Measurements from ENCODE around the gene CD81. TPM values are rescaled to one million over a fixed set of nuclear protein-coding genes. Genes with fewer than 3 reads are reported as not detected.

Gene CD81
- total and polyA plus RNA-seq, 2 experiments from 2014 or later: 88.6 to 290 TPM

DNA sequence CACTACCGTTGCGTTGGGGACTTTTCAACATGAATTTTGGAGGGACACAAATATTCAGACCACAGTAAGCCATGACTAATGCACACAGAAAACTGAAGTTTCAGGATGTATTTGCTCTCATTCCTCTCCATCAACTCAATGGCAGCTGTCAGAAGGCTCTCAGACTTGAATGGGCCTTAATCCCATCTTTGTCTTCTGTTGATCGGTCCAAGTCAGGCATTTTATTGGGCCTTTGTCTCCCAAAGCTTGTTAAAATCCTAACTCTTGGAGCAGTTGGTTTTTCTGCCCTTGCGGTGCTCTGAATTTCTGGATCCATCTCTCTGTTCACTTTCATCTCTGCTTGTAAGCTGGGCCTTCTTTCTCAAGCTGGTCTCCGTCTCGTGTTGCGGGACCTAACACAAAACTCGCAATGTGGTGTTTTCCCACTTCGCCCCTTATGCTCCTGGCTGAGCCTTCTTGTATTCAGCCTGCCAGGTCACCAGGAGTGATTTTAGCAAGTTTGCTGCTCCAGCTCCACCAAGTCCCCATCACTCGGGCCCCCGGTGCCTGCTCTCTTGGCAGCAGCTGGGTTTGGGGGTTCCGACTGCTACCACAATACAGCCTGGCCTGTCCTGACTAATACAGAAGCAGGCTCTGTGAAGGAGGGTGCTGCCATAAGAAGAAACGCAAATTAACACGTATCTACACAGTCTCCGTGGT is 48.3 kb upstream of the CD81 start:
- no peak for ATAC-seq
- no peak overlapping the region for H3K4me2 ChIP-seq

DNA sequence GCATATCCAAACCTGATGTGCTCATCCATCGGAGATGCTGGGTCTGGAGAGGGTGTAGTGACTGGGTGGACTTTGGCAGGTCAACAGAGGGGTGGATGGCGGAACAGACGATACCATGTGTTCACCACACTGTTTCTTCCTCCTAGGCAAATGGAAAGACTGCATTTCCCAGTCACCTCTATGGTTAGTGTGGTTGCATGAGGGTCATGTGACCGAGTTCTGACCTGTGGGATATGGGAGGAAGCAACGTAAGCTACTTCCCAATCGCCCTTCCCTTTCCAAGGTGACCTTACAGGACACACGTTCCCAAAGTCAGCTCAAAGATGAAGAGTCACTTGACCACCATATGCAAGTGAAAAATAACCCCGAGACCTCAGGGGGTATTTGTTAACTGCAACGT is 47.6 kb upstream of the CD81 start:
- Histone ChIP-seq H3K36me3 (ENCODE audit: insufficient read depth) (no peaks in the 10 kb centered on the region; the same call in 1 of the 2 replicates), H3F3A (replicated peaks; ENCODE audit: low read depth) (no peaks in the 10 kb centered on the region), H4K20me1 (replicated peaks; ENCODE audit: insufficient read depth) (no peaks in the 10 kb centered on the region), H2AFZ (no peak overlapping the region), H3K4me1 (ENCODE audit: insufficient read depth) (no peaks in the 10 kb centered on the region), H3K27me3 (ENCODE audit: insufficient read depth) (no peaks in the 10 kb centered on the region), H3K4me3 (no peak overlapping the region), H3K9me2 (ENCODE audit: insufficient read depth) (no peaks in the 10 kb centered on the region), H3K4me2 (no peak overlapping the region), H3K79me2 (replicated peaks; ENCODE audit: insufficient read depth) (no peaks in the 10 kb centered on the region), H3K27ac (ENCODE audit: low read depth) (no peak overlapping the region)
- Mint-ChIP-seq H3K9me3 (peaks cover 15% of the 10 kb centered on the region), H3K4me3 (no peak overlapping the region), H3K27me3 (ENCODE audit: insufficient read depth, low read depth, poor library complexity) (peaks cover 5% of the 10 kb centered on the region), H3K4me1 (no peaks in the 10 kb centered on the region), H3K36me3 (ENCODE audit: low read depth) (peaks cover 9% of the 10 kb centered on the region; the same call in 2 of the 3 replicates), H3K27ac (no peak overlapping the region)
- ATAC-seq (no peak), DNase-seq (ENCODE audit: low spot score) (no peak)
- TF ChIP-seq, protein P1, sequence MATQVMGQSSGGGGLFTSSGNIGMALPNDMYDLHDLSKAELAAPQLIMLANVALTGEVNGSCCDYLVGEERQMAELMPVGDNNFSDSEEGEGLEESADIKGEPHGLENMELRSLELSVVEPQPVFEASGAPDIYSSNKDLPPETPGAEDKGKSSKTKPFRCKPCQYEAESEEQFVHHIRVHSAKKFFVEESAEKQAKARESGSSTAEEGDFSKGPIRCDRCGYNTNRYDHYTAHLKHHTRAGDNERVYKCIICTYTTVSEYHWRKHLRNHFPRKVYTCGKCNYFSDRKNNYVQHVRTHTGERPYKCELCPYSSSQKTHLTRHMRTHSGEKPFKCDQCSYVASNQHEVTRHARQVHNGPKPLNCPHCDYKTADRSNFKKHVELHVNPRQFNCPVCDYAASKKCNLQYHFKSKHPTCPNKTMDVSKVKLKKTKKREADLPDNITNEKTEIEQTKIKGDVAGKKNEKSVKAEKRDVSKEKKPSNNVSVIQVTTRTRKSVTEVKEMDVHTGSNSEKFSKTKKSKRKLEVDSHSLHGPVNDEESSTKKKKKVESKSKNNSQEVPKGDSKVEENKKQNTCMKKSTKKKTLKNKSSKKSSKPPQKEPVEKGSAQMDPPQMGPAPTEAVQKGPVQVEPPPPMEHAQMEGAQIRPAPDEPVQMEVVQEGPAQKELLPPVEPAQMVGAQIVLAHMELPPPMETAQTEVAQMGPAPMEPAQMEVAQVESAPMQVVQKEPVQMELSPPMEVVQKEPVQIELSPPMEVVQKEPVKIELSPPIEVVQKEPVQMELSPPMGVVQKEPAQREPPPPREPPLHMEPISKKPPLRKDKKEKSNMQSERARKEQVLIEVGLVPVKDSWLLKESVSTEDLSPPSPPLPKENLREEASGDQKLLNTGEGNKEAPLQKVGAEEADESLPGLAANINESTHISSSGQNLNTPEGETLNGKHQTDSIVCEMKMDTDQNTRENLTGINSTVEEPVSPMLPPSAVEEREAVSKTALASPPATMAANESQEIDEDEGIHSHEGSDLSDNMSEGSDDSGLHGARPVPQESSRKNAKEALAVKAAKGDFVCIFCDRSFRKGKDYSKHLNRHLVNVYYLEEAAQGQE (IDR thresholded peaks at IDR 0.05; ENCODE audit: unreplicated experiment): no peak
- no peak for TF ChIP-seq EZH2phosphoT487 (IDR thresholded peaks at IDR 0.05; ENCODE audit: unreplicated experiment)
- TF ChIP-seq JUNB (IDR thresholded peaks at IDR 0.05; ENCODE audit: unreplicated experiment): no peak
- TF ChIP-seq, protein P2, sequence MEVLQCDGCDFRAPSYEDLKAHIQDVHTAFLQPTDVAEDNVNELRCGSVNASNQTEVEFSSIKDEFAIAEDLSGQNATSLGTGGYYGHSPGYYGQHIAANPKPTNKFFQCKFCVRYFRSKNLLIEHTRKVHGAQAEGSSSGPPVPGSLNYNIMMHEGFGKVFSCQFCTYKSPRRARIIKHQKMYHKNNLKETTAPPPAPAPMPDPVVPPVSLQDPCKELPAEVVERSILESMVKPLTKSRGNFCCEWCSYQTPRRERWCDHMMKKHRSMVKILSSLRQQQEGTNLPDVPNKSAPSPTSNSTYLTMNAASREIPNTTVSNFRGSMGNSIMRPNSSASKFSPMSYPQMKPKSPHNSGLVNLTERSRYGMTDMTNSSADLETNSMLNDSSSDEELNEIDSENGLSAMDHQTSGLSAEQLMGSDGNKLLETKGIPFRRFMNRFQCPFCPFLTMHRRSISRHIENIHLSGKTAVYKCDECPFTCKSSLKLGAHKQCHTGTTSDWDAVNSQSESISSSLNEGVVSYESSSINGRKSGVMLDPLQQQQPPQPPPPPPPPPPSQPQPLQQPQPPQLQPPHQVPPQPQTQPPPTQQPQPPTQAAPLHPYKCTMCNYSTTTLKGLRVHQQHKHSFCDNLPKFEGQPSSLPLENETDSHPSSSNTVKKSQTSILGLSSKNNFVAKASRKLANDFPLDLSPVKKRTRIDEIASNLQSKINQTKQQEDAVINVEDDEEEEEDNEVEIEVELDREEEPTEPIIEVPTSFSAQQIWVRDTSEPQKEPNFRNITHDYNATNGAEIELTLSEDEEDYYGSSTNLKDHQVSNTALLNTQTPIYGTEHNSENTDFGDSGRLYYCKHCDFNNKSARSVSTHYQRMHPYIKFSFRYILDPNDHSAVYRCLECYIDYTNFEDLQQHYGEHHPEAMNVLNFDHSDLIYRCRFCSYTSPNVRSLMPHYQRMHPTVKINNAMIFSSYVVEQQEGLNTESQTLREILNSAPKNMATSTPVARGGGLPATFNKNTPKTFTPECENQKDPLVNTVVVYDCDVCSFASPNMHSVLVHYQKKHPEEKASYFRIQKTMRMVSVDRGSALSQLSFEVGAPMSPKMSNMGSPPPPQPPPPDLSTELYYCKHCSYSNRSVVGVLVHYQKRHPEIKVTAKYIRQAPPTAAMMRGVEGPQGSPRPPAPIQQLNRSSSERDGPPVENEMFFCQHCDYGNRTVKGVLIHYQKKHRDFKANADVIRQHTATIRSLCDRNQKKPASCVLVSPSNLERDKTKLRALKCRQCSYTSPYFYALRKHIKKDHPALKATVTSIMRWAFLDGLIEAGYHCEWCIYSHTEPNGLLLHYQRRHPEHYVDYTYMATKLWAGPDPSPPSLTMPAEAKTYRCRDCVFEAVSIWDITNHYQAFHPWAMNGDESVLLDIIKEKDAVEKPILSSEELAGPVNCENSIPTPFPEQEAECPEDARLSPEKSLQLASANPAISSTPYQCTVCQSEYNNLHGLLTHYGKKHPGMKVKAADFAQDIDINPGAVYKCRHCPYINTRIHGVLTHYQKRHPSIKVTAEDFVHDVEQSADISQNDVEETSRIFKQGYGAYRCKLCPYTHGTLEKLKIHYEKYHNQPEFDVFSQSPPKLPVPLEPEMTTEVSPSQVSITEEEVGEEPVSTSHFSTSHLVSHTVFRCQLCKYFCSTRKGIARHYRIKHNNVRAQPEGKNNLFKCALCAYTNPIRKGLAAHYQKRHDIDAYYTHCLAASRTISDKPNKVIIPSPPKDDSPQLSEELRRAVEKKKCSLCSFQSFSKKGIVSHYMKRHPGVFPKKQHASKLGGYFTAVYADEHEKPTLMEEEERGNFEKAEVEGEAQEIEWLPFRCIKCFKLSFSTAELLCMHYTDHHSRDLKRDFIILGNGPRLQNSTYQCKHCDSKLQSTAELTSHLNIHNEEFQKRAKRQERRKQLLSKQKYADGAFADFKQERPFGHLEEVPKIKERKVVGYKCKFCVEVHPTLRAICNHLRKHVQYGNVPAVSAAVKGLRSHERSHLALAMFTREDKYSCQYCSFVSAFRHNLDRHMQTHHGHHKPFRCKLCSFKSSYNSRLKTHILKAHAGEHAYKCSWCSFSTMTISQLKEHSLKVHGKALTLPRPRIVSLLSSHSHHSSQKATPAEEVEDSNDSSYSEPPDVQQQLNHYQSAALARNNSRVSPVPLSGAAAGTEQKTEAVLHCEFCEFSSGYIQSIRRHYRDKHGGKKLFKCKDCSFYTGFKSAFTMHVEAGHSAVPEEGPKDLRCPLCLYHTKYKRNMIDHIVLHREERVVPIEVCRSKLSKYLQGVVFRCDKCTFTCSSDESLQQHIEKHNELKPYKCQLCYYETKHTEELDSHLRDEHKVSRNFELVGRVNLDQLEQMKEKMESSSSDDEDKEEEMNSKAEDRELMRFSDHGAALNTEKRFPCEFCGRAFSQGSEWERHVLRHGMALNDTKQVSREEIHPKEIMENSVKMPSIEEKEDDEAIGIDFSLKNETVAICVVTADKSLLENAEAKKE (CRISPR knock-in tag; IDR thresholded peaks at IDR 0.05): no peak
- no peak for TF ChIP-seq POLR2AphosphoS5 (IDR thresholded peaks at IDR 0.05; ENCODE audit: low read depth)
- TF ChIP-seq EZH2 (IDR thresholded peaks at IDR 0.05; ENCODE audit: low read depth, unreplicated experiment): no peak
- TF ChIP-seq, protein P3, sequence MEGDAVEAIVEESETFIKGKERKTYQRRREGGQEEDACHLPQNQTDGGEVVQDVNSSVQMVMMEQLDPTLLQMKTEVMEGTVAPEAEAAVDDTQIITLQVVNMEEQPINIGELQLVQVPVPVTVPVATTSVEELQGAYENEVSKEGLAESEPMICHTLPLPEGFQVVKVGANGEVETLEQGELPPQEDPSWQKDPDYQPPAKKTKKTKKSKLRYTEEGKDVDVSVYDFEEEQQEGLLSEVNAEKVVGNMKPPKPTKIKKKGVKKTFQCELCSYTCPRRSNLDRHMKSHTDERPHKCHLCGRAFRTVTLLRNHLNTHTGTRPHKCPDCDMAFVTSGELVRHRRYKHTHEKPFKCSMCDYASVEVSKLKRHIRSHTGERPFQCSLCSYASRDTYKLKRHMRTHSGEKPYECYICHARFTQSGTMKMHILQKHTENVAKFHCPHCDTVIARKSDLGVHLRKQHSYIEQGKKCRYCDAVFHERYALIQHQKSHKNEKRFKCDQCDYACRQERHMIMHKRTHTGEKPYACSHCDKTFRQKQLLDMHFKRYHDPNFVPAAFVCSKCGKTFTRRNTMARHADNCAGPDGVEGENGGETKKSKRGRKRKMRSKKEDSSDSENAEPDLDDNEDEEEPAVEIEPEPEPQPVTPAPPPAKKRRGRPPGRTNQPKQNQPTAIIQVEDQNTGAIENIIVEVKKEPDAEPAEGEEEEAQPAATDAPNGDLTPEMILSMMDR (conservative IDR thresholded peaks at IDR 0.05; ENCODE audit: low read depth in 2 of 2): no peak

More for the DNA sequence above, 48.3 kb upstream of the CD81 start:
- TF ChIP-seq NANOG (IDR thresholded peaks at IDR 0.05; ENCODE audit: borderline replicate concordance) (no peak), ZNF331 (CRISPR knock-in tag; IDR thresholded peaks at IDR 0.05; ENCODE audit: low read depth) (no peak), POLR2AphosphoS5 (IDR thresholded peaks at IDR 0.05; ENCODE audit: low read depth) (no peak), EZH2 (IDR thresholded peaks at IDR 0.05; ENCODE audit: low read depth, unreplicated experiment) (no peak)
- H3K27me3 Mint-ChIP-seq (ENCODE audit: insufficient read depth, low read depth, poor library complexity): peaks cover 5% of the 10 kb centered on the region
- Histone ChIP-seq H4K20me1 (replicated peaks; ENCODE audit: insufficient read depth) (no peaks in the 10 kb centered on the region), H3K27me3 (ENCODE audit: insufficient read depth) (no peaks in the 10 kb centered on the region), H3K4me1 (ENCODE audit: insufficient read depth) (no peaks in the 10 kb centered on the region), H3K4me3 (no peak overlapping the region), H3K9me2 (ENCODE audit: insufficient read depth) (no peaks in the 10 kb centered on the region), H3K27ac (ENCODE audit: low read depth) (no peak overlapping the region), H3F3A (replicated peaks; ENCODE audit: low read depth) (no peaks in the 10 kb centered on the region), H3K79me2 (replicated peaks; ENCODE audit: insufficient read depth) (no peaks in the 10 kb centered on the region), H2AFZ (no peak overlapping the region), H3K36me3 (ENCODE audit: insufficient read depth) (no peaks in the 10 kb centered on the region; the same call in 1 of the 2 replicates)
- no peaks in the 10 kb centered on the region for H3K4me1 Mint-ChIP-seq
- DNase-seq (ENCODE audit: low spot score): no peak
- peaks cover 15% of the 10 kb centered on the region for H3K9me3 Mint-ChIP-seq
- H3K36me3 Mint-ChIP-seq (ENCODE audit: low read depth): peaks cover 9% of the 10 kb centered on the region; the same call in 2 of the 3 replicates
- H3K27ac Mint-ChIP-seq: no peak overlapping the region
- H3K4me3 Mint-ChIP-seq: no peak overlapping the region
